GM18858 (cell line): ENCODE measurements around the gene IFIT5.
"Not testable (repeated sequence)": the region's sequence is repeated elsewhere in the genome, so short reads cannot be mapped to it uniquely, and the experiment has no call there.

Source experiments
- ATAC-seq: cut with Tn5 transposase; IDR thresholded peaks from one replicate; pipeline ENCODE4 v1.9.1; 2021; ENCODE audit not compliant: unreplicated experiment

IFIT5 gene

GRCh38 chr10:89392974-89393373 lies 21.4 kb upstream of the IFIT5 start:
- no peak for ATAC-seq

- no peak for ATAC-seq
Observed at GRCh38 chr10:89393898-89394297, 20.5 kb upstream of the IFIT5 start.

GRCh38 chr10:89395141-89395540 lies 19.2 kb upstream of the IFIT5 start:
- ATAC-seq, result no peak

GRCh38 chr10:89398003-89398749 lies 16.2 kb upstream of the IFIT5 start:
- no peak for ATAC-seq

- no peak for ATAC-seq
Observed at GRCh38 chr10:89399956-89400355, 14.4 kb upstream of the IFIT5 start.

- ATAC-seq, result no peak
Observed at GRCh38 chr10:89403043-89403442, 11.3 kb upstream of the IFIT5 start.

- ATAC-seq, result no peak
Observed at GRCh38 chr10:89404104-89405047, 10.0 kb upstream of the IFIT5 start.

- not testable (repeated sequence) for ATAC-seq
Observed at GRCh38 chr10:89406178-89406577, 8.2 kb upstream of the IFIT5 start.

- not testable (repeated sequence) for ATAC-seq
Observed at GRCh38 chr10:89407792-89408191, 6.6 kb upstream of the IFIT5 start.

- not testable (repeated sequence) for ATAC-seq
Observed at GRCh38 chr10:89409282-89409681, 5.1 kb upstream of the IFIT5 start.

- ATAC-seq, result not testable (repeated sequence)
Observed at GRCh38 chr10:89410551-89410950, 3.8 kb upstream of the IFIT5 start.

- ATAC-seq, result not testable (repeated sequence)
Observed at GRCh38 chr10:89411135-89411534, 3.2 kb upstream of the IFIT5 start.

- ATAC-seq, result not testable (repeated sequence)
Observed at GRCh38 chr10:89412276-89412675, 2.1 kb upstream of the IFIT5 start.

GRCh38 chr10:89413398-89413912 lies 913 bp upstream of the IFIT5 start:
- no peak for ATAC-seq

GRCh38 chr10:89414879-89415821 lies 782 bp downstream of the IFIT5 start:
- ATAC-seq, result peak; percentile 19

- no peak for ATAC-seq
Observed at GRCh38 chr10:89416465-89416864, 2.1 kb downstream of the IFIT5 start.

- ATAC-seq, result no peak
Observed at GRCh38 chr10:89419548-89419947, 5.2 kb downstream of the IFIT5 start.

GRCh38 chr10:89421018-89421476 lies 6.7 kb downstream of the IFIT5 start:
- no peak for ATAC-seq

- no peak for ATAC-seq
Observed at GRCh38 chr10:89425000-89425399, 10.6 kb downstream of the IFIT5 start.

GRCh38 chr10:89426230-89426868 lies 12.0 kb downstream of the IFIT5 start:
- ATAC-seq, result no peak
